Activated CD8-positive, alpha-beta memory T cell treated with anti-CD3 and anti-CD28 coated beads, Interleukin-2, amount 50 U/mL, for 24 hours (primary cell): Measurements from ENCODE around the gene ANKLE2.

Source experiments
- DNase-seq: peaks from one replicate; pipeline ENCODE4 v3.0.0-alpha.2; 2020; ENCODE audit errors: extremely low read depth

The ANKLE2 gene

GRCh38 chr12:132689227-132689626, 72.4 kb downstream of the ANKLE2 start:
- no peak for DNase-seq

GRCh38 chr12:132687211-132688164, 74.1 kb downstream of the ANKLE2 start, which contains the start of the genes POLE and PXMP2:
Gene POLE (minus strand): TSS chr12:132687342. CDS start chr12:132687315, 27 bp downstream.
Gene PXMP2 (plus strand): TSS chr12:132687587. CDS start chr12:132687671, 84 bp downstream.
- DNase-seq: peak; percentile 81

- DNase-seq: no peak
Observed at GRCh38 chr12:132686825-132687210, 74.8 kb downstream of the ANKLE2 start.

GRCh38 chr12:132685400-132685799, 76.2 kb downstream of the ANKLE2 start:
- DNase-seq: no peak

- no peak for DNase-seq
Observed at GRCh38 chr12:132677492-132677891, 84.1 kb downstream of the ANKLE2 start.

- DNase-seq: no peak
Observed at GRCh38 chr12:132675757-132676432, 85.7 kb downstream of the ANKLE2 start.
